ENCODE measurements around the gene RAB6B. TPM values are rescaled to one million over a fixed set of nuclear protein-coding genes. Genes with fewer than 3 reads are reported as not detected.
"Not testable (repeated sequence)": the region's sequence is repeated elsewhere in the genome, so short reads cannot be mapped to it uniquely, and the experiment has no call there.

The RAB6B gene
- total RNA-seq, 4 donors from 2014 or later: 1.7 to 16.4 (median 3.4) TPM

GRCh38 chr3:133792171-133792763, 103.4 kb downstream of the RAB6B start:
- DNase-seq (ENCODE audit: low spot score) (no peak), ATAC-seq (ENCODE audit: low FRiP score) (no peak)
- TF ChIP-seq, protein P1, sequence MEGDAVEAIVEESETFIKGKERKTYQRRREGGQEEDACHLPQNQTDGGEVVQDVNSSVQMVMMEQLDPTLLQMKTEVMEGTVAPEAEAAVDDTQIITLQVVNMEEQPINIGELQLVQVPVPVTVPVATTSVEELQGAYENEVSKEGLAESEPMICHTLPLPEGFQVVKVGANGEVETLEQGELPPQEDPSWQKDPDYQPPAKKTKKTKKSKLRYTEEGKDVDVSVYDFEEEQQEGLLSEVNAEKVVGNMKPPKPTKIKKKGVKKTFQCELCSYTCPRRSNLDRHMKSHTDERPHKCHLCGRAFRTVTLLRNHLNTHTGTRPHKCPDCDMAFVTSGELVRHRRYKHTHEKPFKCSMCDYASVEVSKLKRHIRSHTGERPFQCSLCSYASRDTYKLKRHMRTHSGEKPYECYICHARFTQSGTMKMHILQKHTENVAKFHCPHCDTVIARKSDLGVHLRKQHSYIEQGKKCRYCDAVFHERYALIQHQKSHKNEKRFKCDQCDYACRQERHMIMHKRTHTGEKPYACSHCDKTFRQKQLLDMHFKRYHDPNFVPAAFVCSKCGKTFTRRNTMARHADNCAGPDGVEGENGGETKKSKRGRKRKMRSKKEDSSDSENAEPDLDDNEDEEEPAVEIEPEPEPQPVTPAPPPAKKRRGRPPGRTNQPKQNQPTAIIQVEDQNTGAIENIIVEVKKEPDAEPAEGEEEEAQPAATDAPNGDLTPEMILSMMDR (IDR thresholded peaks at IDR 0.05): no peak

GRCh38 chr3:133788024-133788423, 107.7 kb downstream of the RAB6B start:
- ATAC-seq (ENCODE audit: low FRiP score): no peak
- TF ChIP-seq, protein P1 (IDR thresholded peaks at IDR 0.05): no peak

DNA sequence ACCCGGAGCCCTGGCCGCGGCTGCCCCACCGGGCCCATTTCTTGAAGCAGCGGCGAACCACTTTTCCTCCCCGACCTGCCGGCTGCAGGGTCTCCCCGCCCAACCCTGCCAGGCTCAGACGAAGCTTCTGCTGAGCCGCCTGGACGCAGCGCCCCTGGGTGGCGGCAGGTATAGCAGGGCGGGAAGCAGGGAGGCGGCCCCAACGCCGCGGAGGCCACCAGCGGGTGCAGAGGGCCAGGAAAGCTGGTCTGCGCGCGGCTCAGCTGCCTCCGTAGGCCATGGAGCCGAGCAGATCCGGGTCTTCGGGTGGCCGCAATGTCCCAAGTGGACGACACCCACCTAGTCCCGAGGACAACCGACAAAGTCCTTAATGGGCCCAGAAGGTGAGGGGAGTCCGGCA, 111.9 kb downstream of the RAB6B start:
- TF ChIP-seq, protein P1 (IDR thresholded peaks at IDR 0.05): no peak
- ATAC-seq (ENCODE audit: low FRiP score): no peak
- no peak for DNase-seq (ENCODE audit: low spot score)

More at GRCh38 chr3:133788024-133788423, 107.7 kb downstream of the RAB6B start:
- DNase-seq (ENCODE audit: low spot score): no peak

GRCh38 chr3:133782454-133782853, 113.2 kb downstream of the RAB6B start:
- ATAC-seq (ENCODE audit: low FRiP score): no peak
- DNase-seq (ENCODE audit: low spot score): no peak
- TF ChIP-seq, protein P1 (IDR thresholded peaks at IDR 0.05): no peak

- DNase-seq (ENCODE audit: low spot score) (no peak), ATAC-seq (ENCODE audit: low FRiP score) (no peak)
- TF ChIP-seq, protein P1 (IDR thresholded peaks at IDR 0.05): no peak
Measured at GRCh38 chr3:133781570-133781969, 114.1 kb downstream of the RAB6B start.

DNA sequence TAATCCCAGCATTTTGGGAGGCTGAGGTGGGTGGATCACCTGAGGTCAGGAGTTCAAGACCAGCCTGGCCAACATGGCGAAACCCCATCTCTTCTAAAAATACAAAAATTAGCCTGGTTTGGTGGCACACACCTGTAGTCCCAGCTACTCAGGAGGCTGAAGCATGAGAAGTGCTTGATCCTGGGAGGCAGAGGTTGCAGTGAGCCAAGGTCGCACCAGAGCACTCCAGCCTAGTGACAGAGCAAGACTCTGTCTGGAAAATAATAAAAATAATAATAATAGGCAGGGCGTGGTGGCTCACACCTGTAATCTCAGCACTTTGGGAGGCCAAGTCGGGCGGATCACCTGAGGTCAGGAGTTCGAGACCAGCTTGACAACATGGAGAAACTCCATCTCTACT, 114.9 kb downstream of the RAB6B start:
- ATAC-seq (ENCODE audit: low FRiP score); DNase-seq (ENCODE audit: low spot score): not testable (repeated sequence)

GRCh38 chr3:133779626-133780203, 116.0 kb downstream of the RAB6B start:
- ATAC-seq (ENCODE audit: low FRiP score) (no peak), DNase-seq (ENCODE audit: low spot score) (no peak)
- TF ChIP-seq, protein P1 (IDR thresholded peaks at IDR 0.05): no peak

Data from omental fat pad (tissue), 4 donors.